ENCODE measurements around the gene NCR3LG1.

Gene NCR3LG1

GRCh38 chr11:17394743-17395390 lies 43.3 kb downstream of the NCR3LG1 start:
- no peak for DNase-seq

DNA sequence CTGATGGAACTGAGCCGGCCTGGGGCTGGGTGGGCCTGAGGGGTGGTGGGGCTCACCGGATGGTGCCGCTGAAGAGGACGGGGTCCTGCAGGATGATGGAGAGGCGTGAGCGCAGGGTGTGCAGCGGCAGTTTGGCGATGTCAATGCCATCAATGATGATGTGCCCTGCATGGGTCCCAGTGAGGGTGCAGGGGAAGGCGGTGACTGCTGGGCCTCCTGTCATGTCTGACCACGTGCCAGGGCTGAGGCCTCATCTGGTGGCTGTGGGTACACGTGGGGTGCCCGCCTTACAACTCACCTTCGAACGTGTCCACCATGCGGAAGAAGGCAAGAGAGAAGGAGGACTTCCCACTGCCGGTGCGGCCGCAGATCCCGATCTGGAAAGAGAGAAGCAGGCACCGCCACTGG lies 44.0 kb downstream of the NCR3LG1 start:
- no peak for DNase-seq

- no peak for DNase-seq
Observed at GRCh38 chr11:17395978-17396377, 44.4 kb downstream of the NCR3LG1 start.

DNA sequence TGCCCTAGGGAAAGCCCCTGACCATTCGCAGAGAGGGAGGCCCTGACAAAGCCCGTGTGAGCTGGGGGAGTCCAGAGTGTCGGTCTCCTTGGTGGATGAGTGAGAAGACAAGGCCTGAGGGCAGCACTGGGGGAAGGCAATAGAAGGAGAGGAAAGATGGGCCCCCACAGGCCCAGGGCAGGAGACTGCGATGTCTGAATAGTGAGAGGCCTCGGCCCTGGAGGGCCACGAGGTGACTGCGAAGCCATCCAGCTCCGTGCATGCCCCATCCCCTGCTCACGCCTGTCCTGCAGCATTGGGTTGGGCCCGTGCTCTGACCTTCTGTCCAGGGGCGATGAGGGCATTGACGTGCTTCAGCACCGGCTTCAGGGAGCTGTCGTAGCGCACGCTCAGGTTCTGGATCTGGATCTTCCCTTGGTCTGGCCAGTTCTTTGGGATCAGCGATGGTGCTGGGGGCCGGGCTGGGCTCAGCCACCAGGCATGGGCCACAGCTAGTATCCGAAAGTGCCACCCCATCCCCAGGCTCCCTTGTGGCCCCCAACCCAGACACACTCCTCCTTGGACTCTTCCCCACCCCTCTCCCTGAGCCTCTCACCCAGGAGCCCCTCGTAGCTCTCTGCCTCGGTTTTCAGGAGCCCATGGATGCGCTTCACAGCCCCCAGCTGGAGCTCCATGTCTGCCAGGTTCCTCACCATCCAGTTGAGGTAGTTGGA lies 45.2 kb downstream of the NCR3LG1 start:
- no peak for DNase-seq

DNA sequence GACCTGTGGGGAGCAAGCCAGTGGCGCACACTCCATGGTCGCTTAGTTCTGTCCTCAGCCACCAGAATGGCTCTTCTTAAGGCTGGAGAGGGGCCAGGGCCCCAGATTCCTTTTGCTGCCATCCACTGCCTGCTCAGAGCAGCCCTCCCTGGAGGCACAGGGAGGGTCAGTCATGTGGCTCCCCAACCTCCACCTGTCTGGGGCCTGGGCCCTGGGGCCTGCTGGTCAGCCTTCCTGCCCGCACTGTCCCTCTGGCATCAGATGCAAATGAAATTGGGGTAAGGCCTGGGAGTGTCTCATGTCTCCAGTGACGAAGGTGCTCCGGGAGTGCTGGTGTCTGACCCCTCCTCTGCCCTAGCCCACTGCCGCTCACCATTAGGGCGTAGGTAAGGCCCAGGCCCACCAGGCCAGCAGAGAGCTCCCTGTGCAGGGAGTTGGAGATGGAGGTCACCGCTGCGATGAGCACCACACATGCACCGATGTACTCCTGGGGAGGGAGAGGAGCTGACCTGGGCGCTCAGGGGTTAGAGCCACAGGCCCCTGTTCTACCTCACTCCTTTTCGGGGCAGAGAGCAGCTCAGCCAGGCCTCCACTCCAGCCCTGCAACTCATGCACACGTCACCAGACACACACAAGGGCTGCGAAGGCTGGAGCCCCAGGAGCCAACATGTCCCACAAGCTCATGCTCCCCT lies 45.9 kb downstream of the NCR3LG1 start:
- DNase-seq: no peak

DNA sequence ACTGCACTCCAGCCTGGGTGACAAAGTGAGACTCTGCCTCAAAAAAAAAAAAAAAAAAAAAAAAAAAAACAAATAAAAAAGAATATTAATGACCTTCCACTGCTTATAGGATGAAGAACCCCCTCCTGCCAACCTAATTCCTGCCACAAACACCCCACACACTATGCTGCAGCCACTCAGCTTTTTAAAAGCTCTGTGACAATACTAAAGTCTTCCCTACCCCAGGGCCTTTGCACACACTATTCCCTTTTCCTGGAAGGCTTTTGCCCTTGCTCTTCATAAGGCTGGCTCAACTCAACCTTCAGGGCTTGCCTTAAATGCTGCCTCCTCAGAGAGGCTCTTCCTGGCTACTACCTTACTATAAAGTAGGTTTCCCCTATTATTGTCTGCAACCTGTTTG lies 47.6 kb downstream of the NCR3LG1 start:
- DNase-seq: no peak

- no peak for DNase-seq
Observed at GRCh38 chr11:17400048-17400775, 48.6 kb downstream of the NCR3LG1 start.

DNA sequence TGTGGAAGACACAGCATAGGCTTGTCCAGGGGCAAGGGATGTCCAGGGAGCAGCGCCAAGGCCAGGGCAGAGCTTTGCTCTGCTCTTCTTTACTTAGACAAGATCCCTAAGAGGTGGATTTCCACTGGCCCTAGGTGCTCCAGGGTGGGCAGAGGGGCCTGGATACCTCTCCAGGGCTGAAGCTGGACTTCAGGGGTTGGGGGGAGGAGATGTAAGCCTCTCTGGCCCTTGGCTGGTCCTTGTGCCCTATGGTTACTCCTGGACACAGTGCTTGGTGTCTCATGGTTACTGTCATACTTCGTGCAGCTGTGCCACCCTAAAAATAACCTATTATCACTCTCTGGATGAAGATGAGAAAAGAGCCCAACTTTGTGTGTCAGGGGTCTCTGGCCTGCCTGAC lies 49.7 kb downstream of the NCR3LG1 start:
- no peak for DNase-seq

DNA sequence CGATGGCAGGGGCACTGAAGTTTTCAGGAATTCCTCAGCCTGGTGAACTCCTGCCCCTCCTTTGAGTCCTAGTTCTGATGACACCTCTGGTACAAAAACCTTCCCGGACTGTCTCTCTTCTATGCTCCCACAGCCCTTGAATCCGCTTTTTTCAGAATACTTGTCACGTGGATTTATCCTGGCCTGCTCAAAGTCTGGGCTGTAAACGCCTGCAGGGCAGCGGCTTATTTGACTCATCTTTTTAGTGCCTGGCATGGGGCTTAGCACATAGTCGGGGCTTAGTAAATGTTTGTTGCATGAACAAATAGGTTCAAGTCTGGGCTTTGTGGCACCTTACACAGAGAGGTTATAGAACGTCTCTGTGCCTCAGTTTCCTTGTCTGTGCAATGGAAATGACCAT lies 50.2 kb downstream of the NCR3LG1 start:
- no peak for DNase-seq

- no peak for DNase-seq
Observed at GRCh38 chr11:17402486-17402885, 50.9 kb downstream of the NCR3LG1 start.

- DNase-seq: no peak
Observed at GRCh38 chr11:17403980-17404759, 52.6 kb downstream of the NCR3LG1 start.

DNA sequence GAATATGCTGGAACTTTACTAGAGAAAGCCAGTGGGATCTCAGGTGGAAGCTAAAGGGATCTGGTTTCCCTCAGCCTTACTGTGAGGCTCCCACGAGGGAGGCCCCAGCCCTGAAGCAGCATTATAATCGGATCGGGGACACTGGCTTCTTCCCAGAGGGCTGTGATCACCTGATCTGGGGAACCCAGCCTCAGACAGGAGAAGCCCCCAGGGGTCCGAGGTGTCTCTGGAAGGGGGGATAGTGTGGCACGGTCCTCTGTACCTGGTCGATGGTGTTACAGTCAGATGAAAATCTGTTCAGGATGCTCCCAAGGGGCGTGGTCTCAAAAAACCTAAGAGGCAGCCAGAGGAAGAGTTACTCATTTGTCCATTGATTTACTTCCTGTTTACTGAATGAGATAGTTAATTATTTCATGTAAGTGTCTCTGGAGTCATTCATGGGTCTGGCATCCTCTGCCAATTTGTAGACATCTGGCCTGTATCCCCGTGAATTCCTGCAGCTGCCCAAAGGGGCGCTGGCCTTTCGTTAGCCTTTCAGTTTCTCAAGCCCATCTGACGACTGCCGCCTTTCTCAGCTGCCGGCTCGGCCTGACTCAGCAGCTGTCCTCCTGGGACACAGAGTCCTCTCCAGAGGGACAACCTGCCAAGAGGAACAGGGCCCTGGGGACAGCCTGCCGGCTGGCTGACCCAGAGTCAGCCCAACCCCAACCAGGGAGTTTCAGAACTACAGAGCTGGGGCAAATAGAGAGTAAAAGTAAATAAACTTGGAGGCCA lies 53.8 kb downstream of the NCR3LG1 start:
- peak; percentile 57 for DNase-seq

DNA sequence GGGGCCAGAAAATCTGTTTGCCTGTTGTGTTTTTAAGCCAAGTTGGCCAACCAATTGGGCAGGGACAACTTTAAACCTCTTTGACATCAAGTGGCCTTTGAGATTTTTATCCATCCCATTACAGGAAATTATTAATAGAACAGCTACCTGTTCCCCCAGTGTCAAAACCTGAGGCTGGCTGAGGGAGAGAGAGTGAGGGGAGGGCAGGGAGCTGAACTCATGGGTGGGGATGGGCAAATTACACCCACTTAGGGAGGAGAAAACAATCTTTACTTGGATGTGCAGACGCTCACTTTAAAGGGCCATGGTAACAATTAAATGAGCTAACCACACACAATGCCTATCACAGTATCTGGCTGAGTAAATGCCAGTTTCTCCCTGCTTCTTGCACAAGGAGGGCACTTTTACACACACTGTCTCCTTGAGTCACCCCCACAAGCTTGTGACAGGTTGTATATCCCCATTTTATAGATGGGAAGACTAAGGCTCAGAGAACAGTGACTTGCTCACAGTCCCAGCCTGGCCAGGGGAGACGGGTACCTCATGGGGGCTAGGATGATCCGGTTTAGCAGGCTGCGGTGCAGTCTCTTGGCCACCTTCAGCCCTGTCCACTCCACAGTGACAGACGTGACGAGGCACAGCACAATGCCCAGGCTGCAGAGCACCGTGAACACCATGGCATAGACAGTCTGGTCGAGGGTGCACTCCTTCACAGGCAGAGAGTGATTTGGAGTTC lies 54.6 kb downstream of the NCR3LG1 start:
- DNase-seq: no peak

- DNase-seq: no peak
Observed at GRCh38 chr11:17406818-17407149, 55.2 kb downstream of the NCR3LG1 start.

DNA sequence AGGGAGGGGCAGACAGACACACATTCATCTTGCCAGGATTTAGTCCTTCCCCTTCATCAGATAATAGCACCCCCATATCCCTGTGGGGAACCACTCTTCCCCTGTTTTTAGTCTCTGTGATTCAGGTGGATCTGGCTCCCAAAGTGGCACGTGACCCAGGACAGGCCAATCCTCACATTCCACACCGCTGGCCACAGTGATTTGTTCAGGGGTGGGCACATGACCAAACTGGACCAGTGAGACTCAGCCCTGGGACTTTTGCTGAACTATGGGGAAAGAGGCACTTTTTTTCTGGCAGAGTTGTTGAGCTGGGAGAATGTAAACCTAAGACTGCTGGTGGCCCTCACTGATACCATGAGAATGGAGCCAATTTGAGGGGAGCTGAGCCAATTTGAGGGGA lies 56.0 kb downstream of the NCR3LG1 start:
- DNase-seq: no peak

DNA sequence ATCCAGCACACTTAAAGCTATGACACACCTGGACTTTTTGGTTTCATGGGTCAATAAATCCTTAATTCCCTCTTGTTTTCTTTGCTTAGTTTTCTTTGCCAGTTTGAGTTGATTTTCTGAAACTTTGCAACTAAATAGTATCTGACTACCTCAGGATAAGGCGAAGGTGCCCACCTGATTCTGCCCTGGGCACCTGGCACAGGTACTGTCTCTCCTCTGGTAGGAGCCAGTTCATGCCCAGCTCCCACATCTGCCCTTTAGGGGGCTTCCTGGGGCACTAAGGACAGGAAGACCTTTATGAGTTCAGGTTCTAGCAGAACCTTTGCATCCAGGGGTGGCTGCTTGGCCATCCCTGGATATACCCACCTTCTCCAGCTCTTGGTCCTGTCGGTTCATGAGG lies 56.4 kb downstream of the NCR3LG1 start:
- DNase-seq: no peak

DNA sequence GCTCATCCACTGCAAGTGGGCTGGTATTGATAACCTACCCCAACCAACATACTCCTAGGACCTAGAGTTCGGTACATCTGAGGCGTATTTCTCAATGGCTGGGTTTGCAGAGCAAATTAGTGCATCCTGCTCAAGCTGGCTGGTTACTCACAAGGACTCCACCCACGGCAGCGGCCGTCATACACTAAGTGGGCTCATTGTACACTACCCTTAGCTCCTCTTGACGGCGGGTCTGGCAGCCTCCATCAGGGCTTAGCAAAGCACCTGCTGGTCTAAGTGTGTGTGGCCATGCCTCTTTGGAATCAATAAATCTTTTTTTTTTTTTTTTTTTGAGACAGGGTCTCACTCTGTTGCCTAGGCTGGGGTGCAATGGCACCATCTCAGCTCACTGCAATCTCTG lies 57.0 kb downstream of the NCR3LG1 start:
- no peak for DNase-seq

DNA sequence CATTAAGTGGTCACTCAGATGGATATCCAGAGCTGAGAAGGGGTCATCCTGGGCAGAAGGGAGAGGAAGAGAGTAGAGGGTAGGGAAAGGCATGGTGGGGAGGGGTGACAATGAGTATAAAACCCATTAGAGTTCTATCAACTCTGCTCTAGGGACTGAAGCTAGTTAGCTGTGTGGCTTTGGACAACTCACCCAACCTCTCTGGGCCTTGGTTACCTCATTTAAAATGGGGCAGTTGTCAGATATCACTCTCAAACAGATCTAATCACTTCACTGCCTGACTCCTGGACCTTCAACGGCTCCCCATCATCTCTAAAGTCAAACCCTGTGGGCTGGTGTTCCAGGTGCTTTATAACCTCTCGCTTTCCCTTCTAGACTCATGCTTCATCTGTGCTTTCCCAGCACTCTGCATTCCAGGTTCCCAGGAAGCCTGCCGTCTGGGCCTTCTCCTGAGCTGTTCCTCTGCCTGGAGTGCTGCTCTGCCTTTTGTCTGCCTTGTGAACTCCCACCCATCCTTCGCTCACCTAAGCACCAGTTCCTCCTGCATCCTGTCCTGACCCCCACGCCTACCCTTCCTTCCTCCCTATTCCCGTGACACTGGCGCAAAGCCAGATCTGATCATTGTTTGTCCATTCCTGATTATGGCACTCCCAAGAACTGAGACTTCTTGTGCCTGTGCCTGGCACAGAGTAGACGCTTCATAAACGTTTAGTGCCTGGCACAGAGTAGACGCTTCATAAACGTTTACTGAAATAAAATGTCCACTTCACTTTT lies 59.2 kb downstream of the NCR3LG1 start:
- DNase-seq: no peak

GRCh38 chr11:17411418-17411817 lies 59.8 kb downstream of the NCR3LG1 start:
- DNase-seq: no peak

- no peak for DNase-seq
Observed at GRCh38 chr11:17412488-17413180, 61.0 kb downstream of the NCR3LG1 start.
